Pulmonary artery endothelial cell (primary cell): ENCODE results near the gene C5AR1. TPM values are rescaled to one million over a fixed set of nuclear protein-coding genes. Genes with fewer than 3 reads are reported as not detected.
"Not testable (repeated sequence)": the region's sequence is repeated elsewhere in the genome, so short reads cannot be mapped to it uniquely, and the experiment has no call there.

Experiments
- DNase-seq: peaks from one replicate; pipeline ENCODE4 v3.0.0-alpha.2; 2011; ENCODE audit warnings: low read depth, low spot score
- total RNA-seq: library from RNA; depleted of rRNA; stranded (reverse); fragments of >200 nt; gene quantifications from 2 replicates; pipeline ENCODE4 v1.2.3, GENCODE V29; 2014

C5AR1 gene
- total RNA-seq, 1 donor from 2014 or later, result not detected

DNA sequence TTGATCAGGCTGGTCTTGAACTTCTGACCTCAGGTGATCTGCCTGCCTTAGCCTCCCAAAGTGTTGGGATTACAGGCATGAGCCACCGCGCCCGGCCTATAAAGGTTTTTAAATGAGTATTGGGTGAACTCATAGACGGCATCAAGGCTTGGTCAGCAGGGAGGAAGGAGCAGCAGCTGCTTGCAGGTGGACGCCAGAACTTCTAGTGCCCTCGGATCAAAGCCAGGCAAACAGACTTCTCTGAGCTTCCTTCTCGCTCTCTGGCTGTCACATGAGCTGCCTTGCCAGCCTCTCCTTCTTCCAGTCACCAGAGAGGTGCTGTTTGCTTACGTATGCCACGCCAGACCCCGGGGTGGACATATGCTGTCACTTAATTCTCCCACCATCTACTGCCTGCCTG lies 55.8 kb downstream of the C5AR1 start:
- not testable (repeated sequence) for DNase-seq

GRCh38 chr19:47370045-47370611 lies 60.5 kb downstream of the C5AR1 start:
- no peak for DNase-seq

DNA sequence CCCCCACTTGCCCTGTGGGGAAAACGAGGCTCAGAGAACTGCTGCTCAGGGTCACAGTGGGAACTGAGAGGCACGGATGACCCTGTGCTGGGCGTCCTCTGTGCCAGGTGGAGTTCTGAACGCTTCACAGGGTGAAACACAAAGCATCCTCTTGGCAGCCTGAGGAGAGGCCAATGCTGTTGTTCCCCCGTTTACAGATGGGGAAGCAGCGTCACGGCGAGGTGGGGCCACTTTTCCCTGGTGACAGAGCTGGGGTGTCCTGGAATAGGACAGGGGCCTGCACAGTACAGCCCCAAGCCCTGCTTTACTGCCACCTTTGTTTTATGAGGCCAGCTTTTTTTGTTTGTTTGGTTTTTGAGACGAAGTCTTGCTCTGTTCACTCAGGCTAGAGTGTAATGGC lies 61.6 kb downstream of the C5AR1 start:
- no peak for DNase-seq

Other genes starting within 250 kb of the C5AR1 start
- 12.7 and 16.0 TPM in 2 replicates for gene ZC3H4, start 196.1 kb upstream of the C5AR1 start, total RNA-seq
- gene SAE1, start 179.0 kb upstream of the C5AR1 start, total RNA-seq, result 210 and 246 TPM in 2 replicates
- gene BBC3, start 78.7 kb upstream of the C5AR1 start, total RNA-seq, result 17.1 and 24.2 TPM in 2 replicates
- gene CCDC9, start 53.3 kb upstream of the C5AR1 start, total RNA-seq, result 4.0 and 6.9 TPM in 2 replicates
- 0.73 and 1.3 TPM in 2 replicates for gene INAFM1, start 35.0 kb upstream of the C5AR1 start, total RNA-seq
- 0.07 TPM in 1 of 2 replicates, not detected in the other for gene C5AR2, start 22.3 kb downstream of the C5AR1 start, total RNA-seq
- 7.1 and 12.7 TPM in 2 replicates for gene DHX34, start 39.5 kb downstream of the C5AR1 start, total RNA-seq
- 0.07 TPM in 1 of 2 replicates, not detected in the other for gene MEIS3, start 109.7 kb downstream of the C5AR1 start, total RNA-seq
- not detected in 2 replicates for gene SLC8A2, start 162.0 kb downstream of the C5AR1 start, total RNA-seq
- 3.7 and 7.1 TPM in 2 replicates for gene KPTN, start 174.4 kb downstream of the C5AR1 start, total RNA-seq
- 59.7 and 76.2 TPM in 2 replicates for gene NAPA, start 205.2 kb downstream of the C5AR1 start, total RNA-seq